ENCODE results near the gene TIE1. TPM values are rescaled to one million over a fixed set of nuclear protein-coding genes. Genes with fewer than 3 reads are reported as not detected.

The TIE1 gene
- total RNA-seq, result 0.36 and 0.64 TPM in 2 replicates

- no peaks in the 10 kb centered on the region for H3K9me3 Mint-ChIP-seq
- no peak for DNase-seq (ENCODE audit: low spot score)
- H3K4me1 Mint-ChIP-seq (ENCODE audit: low read depth), result peaks cover 14% of the 10 kb centered on the region
- H3K27me3 Mint-ChIP-seq (ENCODE audit: insufficient read depth), result no peaks in the 10 kb centered on the region
- no peak within 1 kb of the TSS for H3K27ac Mint-ChIP-seq
- intact Hi-C loops (cut with micrococcal nuclease), result no loop called here
- no peaks in the 10 kb centered on the region for H3K36me3 Mint-ChIP-seq (ENCODE audit: low read depth)
- H3K4me3 Mint-ChIP-seq, result no peak within 1 kb of the TSS
These were observed at the start of gene TIE1 for GRCh38 chr1:43300378-43301094. TIE1 (plus strand) TSS chr1:43300982; CDS start chr1:43301072, 90 bp downstream.

- H3K36me3 Mint-ChIP-seq (ENCODE audit: low read depth), result peaks cover 2% of the 10 kb centered on the region
- peaks cover 11% of the 10 kb centered on the region for H3K9me3 Mint-ChIP-seq
- H3K27me3 Mint-ChIP-seq (ENCODE audit: insufficient read depth), result peaks cover 21% of the 10 kb centered on the region
- intact Hi-C loops (cut with micrococcal nuclease), result no loop called here
- no peak overlapping the region for H3K27ac Mint-ChIP-seq
- DNase-seq (ENCODE audit: low spot score), result no peak
- no peak overlapping the region for H3K4me3 Mint-ChIP-seq
- H3K4me1 Mint-ChIP-seq (ENCODE audit: low read depth), result no peaks in the 10 kb centered on the region
These were observed 49.8 kb upstream of the TIE1 start for GRCh38 chr1:43251024-43251423.

- H3K27me3 Mint-ChIP-seq (ENCODE audit: insufficient read depth), result peaks cover 16% of the 10 kb centered on the region
- intact Hi-C loops (cut with micrococcal nuclease), result no loop called here
- H3K9me3 Mint-ChIP-seq, result peaks cover under 1% of the 10 kb centered on the region
- no peak overlapping the region for H3K27ac Mint-ChIP-seq
- no peaks in the 10 kb centered on the region for H3K36me3 Mint-ChIP-seq (ENCODE audit: low read depth)
- H3K4me3 Mint-ChIP-seq, result no peak overlapping the region
- DNase-seq (ENCODE audit: low spot score), result no peak
- H3K4me1 Mint-ChIP-seq (ENCODE audit: low read depth), result no peaks in the 10 kb centered on the region
These were observed 48.6 kb upstream of the TIE1 start for GRCh38 chr1:43252225-43252624.

GRCh38 chr1:43253173-43253572 lies 47.6 kb upstream of the TIE1 start:
- intact Hi-C loops (cut with micrococcal nuclease), result no loop called here
- Mint-ChIP-seq H3K27me3 (ENCODE audit: insufficient read depth) (peaks cover 16% of the 10 kb centered on the region), H3K9me3 (peaks cover 3% of the 10 kb centered on the region), H3K4me1 (ENCODE audit: low read depth) (no peaks in the 10 kb centered on the region), H3K27ac (no peak overlapping the region), H3K36me3 (ENCODE audit: low read depth) (peaks cover 2% of the 10 kb centered on the region), H3K4me3 (no peak overlapping the region)
- no peak for DNase-seq (ENCODE audit: low spot score)

- peaks cover 2% of the 10 kb centered on the region for H3K36me3 Mint-ChIP-seq (ENCODE audit: low read depth)
These were observed 46.9 kb upstream of the TIE1 start for GRCh38 chr1:43253876-43254275.

GRCh38 chr1:43255438-43256210 lies 45.2 kb upstream of the TIE1 start:
- H3K4me1 Mint-ChIP-seq (ENCODE audit: low read depth), result no peaks in the 10 kb centered on the region
- H3K9me3 Mint-ChIP-seq, result peaks cover 14% of the 10 kb centered on the region
- H3K36me3 Mint-ChIP-seq (ENCODE audit: low read depth), result peaks cover 2% of the 10 kb centered on the region
- DNase-seq (ENCODE audit: low spot score), result no peak
- no peak overlapping the region for H3K4me3 Mint-ChIP-seq
- peaks cover 16% of the 10 kb centered on the region for H3K27me3 Mint-ChIP-seq (ENCODE audit: insufficient read depth)
- H3K27ac Mint-ChIP-seq, result no peak overlapping the region
- intact Hi-C loops (cut with micrococcal nuclease), result no loop called here

More at GRCh38 chr1:43253876-43254275, 46.9 kb upstream of the TIE1 start:
- peaks cover 10% of the 10 kb centered on the region for H3K9me3 Mint-ChIP-seq
- no peak overlapping the region for H3K27ac Mint-ChIP-seq
- DNase-seq (ENCODE audit: low spot score), result no peak
- H3K27me3 Mint-ChIP-seq (ENCODE audit: insufficient read depth), result peaks cover 16% of the 10 kb centered on the region
- no peak overlapping the region for H3K4me3 Mint-ChIP-seq
- intact Hi-C loops (cut with micrococcal nuclease), result no loop called here
- no peaks in the 10 kb centered on the region for H3K4me1 Mint-ChIP-seq (ENCODE audit: low read depth)

- H3K36me3 Mint-ChIP-seq (ENCODE audit: low read depth), result peaks cover 2% of the 10 kb centered on the region
- peaks cover 11% of the 10 kb centered on the region for H3K27me3 Mint-ChIP-seq (ENCODE audit: insufficient read depth)
- H3K4me1 Mint-ChIP-seq (ENCODE audit: low read depth), result no peaks in the 10 kb centered on the region
- DNase-seq (ENCODE audit: low spot score), result no peak
- H3K27ac Mint-ChIP-seq, result no peak overlapping the region
- intact Hi-C loops (cut with micrococcal nuclease), result no loop called here
- peaks cover 17% of the 10 kb centered on the region for H3K9me3 Mint-ChIP-seq
- no peak overlapping the region for H3K4me3 Mint-ChIP-seq
These were observed 43.9 kb upstream of the TIE1 start for GRCh38 chr1:43256675-43257570.

- Mint-ChIP-seq H3K4me3 (no peak overlapping the region), H3K27me3 (ENCODE audit: insufficient read depth) (peaks cover 1% of the 10 kb centered on the region), H3K4me1 (ENCODE audit: low read depth) (no peaks in the 10 kb centered on the region), H3K36me3 (ENCODE audit: low read depth) (peaks cover 2% of the 10 kb centered on the region), H3K9me3 (peaks cover 27% of the 10 kb centered on the region), H3K27ac (no peak overlapping the region)
- DNase-seq (ENCODE audit: low spot score), result no peak
- intact Hi-C loops (cut with micrococcal nuclease), result no loop called here
These were observed 42.4 kb upstream of the TIE1 start for GRCh38 chr1:43258370-43258769.

GRCh38 chr1:43265431-43265830 lies 35.4 kb upstream of the TIE1 start:
- peaks cover 15% of the 10 kb centered on the region for H3K27me3 Mint-ChIP-seq (ENCODE audit: insufficient read depth)
- intact Hi-C loops (cut with micrococcal nuclease), result no loop called here
- no peak overlapping the region for H3K27ac Mint-ChIP-seq
- no peak for DNase-seq (ENCODE audit: low spot score)
- peaks cover 20% of the 10 kb centered on the region for H3K9me3 Mint-ChIP-seq
- no peak overlapping the region for H3K4me3 Mint-ChIP-seq
- peaks cover 2% of the 10 kb centered on the region for H3K36me3 Mint-ChIP-seq (ENCODE audit: low read depth)
- peaks cover under 1% of the 10 kb centered on the region for H3K4me1 Mint-ChIP-seq (ENCODE audit: low read depth)

- no peak for DNase-seq (ENCODE audit: low spot score)
- Mint-ChIP-seq H3K27me3 (ENCODE audit: insufficient read depth) (peaks cover 20% of the 10 kb centered on the region), H3K4me1 (ENCODE audit: low read depth) (peaks cover 15% of the 10 kb centered on the region), H3K4me3 (no peak overlapping the region), H3K27ac (no peak overlapping the region), H3K36me3 (ENCODE audit: low read depth) (peaks cover 2% of the 10 kb centered on the region), H3K9me3 (peaks cover 17% of the 10 kb centered on the region)
- intact Hi-C loops (cut with micrococcal nuclease), result no loop called here
These were observed 33.9 kb upstream of the TIE1 start for GRCh38 chr1:43266881-43267280.

GRCh38 chr1:43267291-43267805 lies 33.4 kb upstream of the TIE1 start:
- peaks cover 13% of the 10 kb centered on the region for H3K9me3 Mint-ChIP-seq
- no peak overlapping the region for H3K4me3 Mint-ChIP-seq
- DNase-seq (ENCODE audit: low spot score), result no peak

GRCh38 chr1:43267818-43268425 lies 32.9 kb upstream of the TIE1 start:
- Mint-ChIP-seq H3K4me1 (ENCODE audit: low read depth) (peaks cover 18% of the 10 kb centered on the region), H3K4me3 (no peak overlapping the region), H3K27me3 (ENCODE audit: insufficient read depth) (peaks cover 19% of the 10 kb centered on the region), H3K36me3 (ENCODE audit: low read depth) (peaks cover 2% of the 10 kb centered on the region), H3K27ac (no peak overlapping the region), H3K9me3 (peaks cover 7% of the 10 kb centered on the region)
- intact Hi-C loops (cut with micrococcal nuclease), result no loop called here
- DNase-seq (ENCODE audit: low spot score), result no peak

More at GRCh38 chr1:43267291-43267805, 33.4 kb upstream of the TIE1 start:
- intact Hi-C loops (cut with micrococcal nuclease), result no loop called here
- Mint-ChIP-seq H3K36me3 (ENCODE audit: low read depth) (peaks cover 2% of the 10 kb centered on the region), H3K27ac (no peak overlapping the region), H3K4me1 (ENCODE audit: low read depth) (peaks cover 18% of the 10 kb centered on the region), H3K27me3 (ENCODE audit: insufficient read depth) (peaks cover 21% of the 10 kb centered on the region)
